Neuronal stem cell (in vitro differentiated cells): ENCODE results near the gene TPO.

Experiments used
- DNase-seq: peaks from one replicate; pipeline ENCODE4 v3.0.0-alpha.2; 2013; ENCODE audit warnings: low spot score
- H2AFZ ChIP-seq: one replicate; pipeline ENCODE4 v1.6.1; 2013; ENCODE audit warnings: mild to moderate bottlenecking, low read length, inconsistent platforms
- H2AK5ac ChIP-seq: 2 replicates; pipeline ENCODE4 v1.6.1; 2013; ENCODE audit warnings: low read depth, mild to moderate bottlenecking, inconsistent platforms, low read length, moderate library complexity, mixed read lengths
- H2BK120ac ChIP-seq: 2 replicates; pipeline ENCODE4 v1.6.1; 2013; ENCODE audit warnings: low read depth, mild to moderate bottlenecking, inconsistent platforms, low read length, moderate library complexity, mixed read lengths
- H2BK12ac ChIP-seq: one replicate; pipeline ENCODE4 v1.6.1; 2013; ENCODE audit warnings: low read length, inconsistent platforms
- H2BK15ac ChIP-seq: 2 replicates; pipeline ENCODE4 v1.6.1; 2013; ENCODE audit warnings: mild to moderate bottlenecking, low read length, inconsistent platforms, mixed read lengths
- H2BK5ac ChIP-seq: one replicate; pipeline ENCODE4 v1.6.1; 2013; ENCODE audit warnings: inconsistent platforms, mild to moderate bottlenecking, low read length, moderate library complexity
- H3K14ac ChIP-seq: one replicate; pipeline ENCODE4 v1.6.1; 2013; ENCODE audit warnings: low read length, inconsistent platforms
- H3K18ac ChIP-seq: 2 replicates; pipeline ENCODE4 v1.6.1; 2013; ENCODE audit warnings: low read length, inconsistent platforms
- H3K23ac ChIP-seq: 2 replicates; pipeline ENCODE4 v1.6.1; 2013; ENCODE audit warnings: low read depth, mild to moderate bottlenecking, mixed read lengths, low read length, inconsistent platforms; ENCODE audit not compliant: poor library complexity
- H3K27ac ChIP-seq: replicated peaks from 3 replicates; pipeline ENCODE4 v1.5.1; 2013; ENCODE audit warnings: low read length, inconsistent platforms
- H3K27me3 ChIP-seq, 3 experiments: 2 replicates each; pipeline ENCODE4 v1.6.1; 2013; ENCODE audit warnings: low read length in 3 of 3, mild to moderate bottlenecking in 2 of 3, inconsistent platforms in 1 of 3, low read depth in 1 of 3, mixed read lengths in 1 of 3, moderate library complexity in 1 of 3; ENCODE audit not compliant: control insufficient read depth in 3 of 3, insufficient read depth in 3 of 3
- H3K36me3 ChIP-seq, 2 donors: replicated peaks in 1 of 2; 2 replicates each; pipeline ENCODE4 v1.6.1; 2013; ENCODE audit warnings: low read length in 2 of 2; ENCODE audit not compliant: control insufficient read depth in 2 of 2, insufficient read depth in 2 of 2
- H3K4ac ChIP-seq: 2 replicates; pipeline ENCODE4 v1.6.1; 2013; ENCODE audit warnings: inconsistent platforms, mild to moderate bottlenecking, low read length, moderate library complexity
- H3K4me1 ChIP-seq, 2 donors: 1 replicate in 1 of 2; 2 replicates in 1 of 2; pipeline ENCODE4 v1.6.1; 2013; ENCODE audit warnings: low read length in 2 of 2, low read depth in 1 of 2; ENCODE audit not compliant: control insufficient read depth in 2 of 2, insufficient read depth in 1 of 2
- H3K4me2 ChIP-seq: one replicate; pipeline ENCODE4 v1.6.1; 2013; ENCODE audit warnings: mild to moderate bottlenecking, low read length, inconsistent platforms; ENCODE audit not compliant: insufficient read depth, poor library complexity, severe bottlenecking
- H3K4me3 ChIP-seq, 2 donors: 2 replicates each; pipeline ENCODE4 v1.5.1; 2013; ENCODE audit warnings: low read length in 2 of 2, mild to moderate bottlenecking in 2 of 2, inconsistent platforms in 1 of 2, moderate library complexity in 1 of 2
- H3K79me1 ChIP-seq: one replicate; pipeline ENCODE4 v1.6.1; 2013; ENCODE audit warnings: low read depth, mild to moderate bottlenecking, inconsistent platforms, low read length, moderate library complexity
- H3K9ac ChIP-seq: one replicate; pipeline ENCODE4 v1.6.1; 2013; ENCODE audit warnings: mild to moderate bottlenecking, low read depth, low read length, inconsistent platforms; ENCODE audit not compliant: poor library complexity
- H3K9me3 ChIP-seq, 2 donors: replicated peaks in 1 of 2; 2 replicates each; pipeline versions ENCODE3 to v1.6.1; 2013; ENCODE audit warnings: low read length in 2 of 2, mild to moderate bottlenecking in 2 of 2, inconsistent platforms in 1 of 2, low read depth in 1 of 2, mixed read lengths in 1 of 2, moderate library complexity in 1 of 2; ENCODE audit not compliant: control insufficient read depth in 2 of 2, insufficient read depth in 1 of 2
- H4K8ac ChIP-seq: one replicate; pipeline ENCODE4 v1.6.1; 2013; ENCODE audit warnings: low read depth, mild to moderate bottlenecking, inconsistent platforms, low read length, moderate library complexity
- H4K91ac ChIP-seq: one replicate; pipeline ENCODE4 v1.6.1; 2013; ENCODE audit warnings: low read length, low read depth, mild to moderate bottlenecking, inconsistent platforms; ENCODE audit not compliant: poor library complexity
- WGBS, 2 donors: extraction: QIAGEN DNeasy Blood & Tissue Kit; methylation state at CpG; one replicate each; pipeline ENCODE4 v1.1.7; 2013; ENCODE audit warnings: missing lambda C conversion rate in 2 of 2, mixed read lengths in 1 of 2; ENCODE audit not compliant: insufficient read length in 2 of 2, insufficient replicate concordance in 1 of 2; ENCODE audit errors: extremely low coverage in 2 of 2; 5-methylcytosine and 5-hydroxymethylcytosine counted together

TPO gene

GRCh38 chr2:1504311-1504750 lies 91.1 kb downstream of the TPO start:
- Histone ChIP-seq H3K14ac (no peak overlapping the region), H4K91ac (no peak overlapping the region), H3K4ac (no peak overlapping the region), H2AFZ (no peak overlapping the region), H3K79me1 (peaks cover 1% of the 10 kb centered on the region), H3K9ac (peak overlapping the region; percentile 5), H3K4me2 (no peak overlapping the region), H3K4me3 (no peak overlapping the region), H2BK12ac (no peak overlapping the region), H4K8ac (no peak overlapping the region), H3K23ac (no peak overlapping the region), H3K27ac (no peak overlapping the region), H2BK5ac (no peak overlapping the region), H3K4me1 (peaks cover 0 to 2% of the 10 kb centered on the region in 2 donors), H3K9me3 (no peaks in the 10 kb centered on the region), H3K18ac (no peak overlapping the region), H2BK120ac (no peak overlapping the region), H2BK15ac (no peak overlapping the region), H3K27me3 (no peaks in the 10 kb centered on the region), H2AK5ac (no peak overlapping the region), H3K36me3 (no peaks in the 10 kb centered on the region)
- no peak for DNase-seq
- WGBS, 2 donors, result no CpG with 5 or more reads among the region's 10 CpGs

DNA sequence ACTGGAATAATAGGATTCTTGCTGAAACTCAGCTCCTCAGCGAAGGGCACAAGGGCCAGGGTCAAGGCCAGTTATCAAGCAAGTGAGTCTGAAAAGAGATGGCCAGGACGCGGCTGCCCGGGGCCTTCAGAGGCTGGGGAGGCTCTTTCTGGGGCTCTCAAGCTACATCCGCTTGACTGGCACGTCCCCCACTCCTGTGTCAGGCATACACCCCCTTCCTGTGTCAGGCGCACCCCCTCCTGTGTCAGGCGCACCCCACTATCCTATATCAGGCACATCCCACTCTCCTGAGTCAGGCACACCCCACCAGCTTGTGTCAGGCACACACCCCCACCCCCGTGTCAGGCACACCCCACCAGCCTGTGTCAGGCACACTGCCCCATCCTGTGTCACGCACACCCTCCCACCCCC lies 91.8 kb downstream of the TPO start:
- no peak overlapping the region for H2AFZ ChIP-seq
- DNase-seq, result no peak
- no peak overlapping the region for H2AK5ac ChIP-seq

DNA sequence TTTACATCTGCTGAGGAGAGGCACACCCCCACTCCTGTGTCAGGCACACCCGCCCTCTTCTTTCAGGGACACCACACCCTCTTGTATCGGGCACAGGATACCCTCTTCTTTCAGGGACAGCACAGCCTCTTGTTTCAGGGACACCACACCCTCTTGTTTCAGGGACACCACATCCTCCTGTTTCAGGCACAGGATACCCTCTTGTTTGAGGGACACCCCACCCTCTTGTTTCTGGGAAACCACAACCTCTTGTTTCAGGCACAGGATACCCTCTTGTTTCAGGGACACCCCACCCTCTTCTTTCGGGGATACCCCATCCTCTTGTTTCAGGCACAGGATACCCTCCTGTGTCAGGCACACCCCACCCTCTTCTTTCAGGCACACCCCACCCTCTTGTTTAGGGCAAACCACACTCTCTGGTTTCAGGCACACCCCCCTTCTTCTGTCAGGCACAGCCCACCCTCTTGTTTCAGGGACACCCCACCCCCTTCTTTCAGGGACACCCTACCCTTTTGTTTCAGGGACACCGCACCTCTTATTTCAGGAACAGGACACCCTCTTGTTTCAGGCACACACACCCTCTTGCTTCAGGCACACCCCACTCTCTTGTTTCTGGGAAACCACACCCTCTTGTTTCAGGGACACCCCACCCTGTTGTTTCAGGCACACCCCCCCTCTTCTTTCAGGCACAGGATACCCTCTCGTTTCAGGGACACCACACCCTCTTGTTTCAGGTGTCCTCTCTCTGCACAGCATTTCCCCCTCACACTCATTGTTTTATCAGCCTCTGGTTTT lies 96.2 kb downstream of the TPO start:
- H2BK5ac ChIP-seq, result no peak overlapping the region
- peaks cover 0 to 4% of the 10 kb centered on the region in 2 donors for H3K4me1 ChIP-seq
- peak overlapping the region in 1 of 2 donors; percentile 62 for H3K4me3 ChIP-seq
- H3K79me1 ChIP-seq, result no peaks in the 10 kb centered on the region
- H3K14ac ChIP-seq, result no peak overlapping the region
- H3K9me3 ChIP-seq, result no peaks in the 10 kb centered on the region
- H4K8ac ChIP-seq, result no peak overlapping the region
- no peak for DNase-seq
- no peak overlapping the region for H2BK120ac ChIP-seq
- H4K91ac ChIP-seq, result no peak overlapping the region
- H2AFZ ChIP-seq, result no peak overlapping the region
- no peak overlapping the region for H3K18ac ChIP-seq
- H3K4me2 ChIP-seq, result no peak overlapping the region
- no peak overlapping the region for H2AK5ac ChIP-seq
- no peaks in the 10 kb centered on the region for H3K36me3 ChIP-seq
- H3K4ac ChIP-seq, result no peak overlapping the region
- H3K27ac ChIP-seq, result no peak overlapping the region
- H2BK15ac ChIP-seq, result no peak overlapping the region
- H3K9ac ChIP-seq, result no peak overlapping the region
- H3K23ac ChIP-seq, result no peak overlapping the region
- no CpG with 5 or more reads among the region's 5 CpGs for WGBS, 2 donors
- H3K27me3 ChIP-seq, result no peaks in the 10 kb centered on the region
- no peak overlapping the region for H2BK12ac ChIP-seq

More for the DNA sequence above, 91.8 kb downstream of the TPO start:
- H3K23ac ChIP-seq, result no peak overlapping the region
- H3K36me3 ChIP-seq, result no peaks in the 10 kb centered on the region
- no peak overlapping the region for H3K14ac ChIP-seq
- no peak overlapping the region for H2BK15ac ChIP-seq
- no peak overlapping the region for H3K9ac ChIP-seq
- H3K4ac ChIP-seq, result no peak overlapping the region
- no peak overlapping the region for H2BK12ac ChIP-seq
- WGBS, 2 donors, result no CpG with 5 or more reads among the region's 10 CpGs
- no peak overlapping the region for H2BK5ac ChIP-seq
- no peak overlapping the region for H4K8ac ChIP-seq
- H4K91ac ChIP-seq, result no peak overlapping the region
- H3K4me1 ChIP-seq, result peaks cover 0 to 4% of the 10 kb centered on the region in 2 donors
- peaks cover 1% of the 10 kb centered on the region for H3K79me1 ChIP-seq
- H3K18ac ChIP-seq, result no peak overlapping the region
- no peaks in the 10 kb centered on the region for H3K9me3 ChIP-seq
- no peak overlapping the region for H2BK120ac ChIP-seq
- no peak overlapping the region for H3K4me3 ChIP-seq
- H3K27ac ChIP-seq, result no peak overlapping the region
- H3K27me3 ChIP-seq, result no peaks in the 10 kb centered on the region
- no peak overlapping the region for H3K4me2 ChIP-seq

DNA sequence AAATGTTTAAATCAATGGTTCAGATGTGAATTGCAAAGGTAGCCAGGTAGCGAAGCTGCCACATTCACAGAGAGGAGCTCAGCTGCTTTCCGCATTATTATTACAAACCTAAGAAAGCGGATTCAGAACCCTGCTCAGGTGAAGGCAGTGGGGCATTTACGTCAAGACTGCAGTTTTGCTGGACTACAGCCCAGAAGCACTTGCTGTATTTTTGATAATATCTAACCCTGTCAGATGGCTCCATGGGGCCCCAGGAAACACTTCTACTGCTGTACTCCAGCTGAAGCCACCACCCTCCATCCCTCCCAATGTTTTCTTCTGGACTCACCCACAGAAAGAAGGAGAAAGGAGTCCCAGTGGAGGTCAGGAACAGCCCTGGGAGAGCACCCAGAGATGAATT lies 96.9 kb downstream of the TPO start:
- peaks cover 0 to 4% of the 10 kb centered on the region in 2 donors for H3K4me1 ChIP-seq
- WGBS, 2 donors, result no CpG with 5 or more reads among the region's 4 CpGs
- no peak overlapping the region for H3K27ac ChIP-seq
- peak overlapping the region; percentile 14 for H3K18ac ChIP-seq
- H3K4ac ChIP-seq, result no peak overlapping the region
- H2AK5ac ChIP-seq, result no peak overlapping the region
- H2BK12ac ChIP-seq, result no peak overlapping the region
- H4K8ac ChIP-seq, result no peak overlapping the region
- H2BK5ac ChIP-seq, result no peak overlapping the region
- DNase-seq, result no peak
- no peaks in the 10 kb centered on the region for H3K36me3 ChIP-seq
- no peak overlapping the region for H4K91ac ChIP-seq
- H3K23ac ChIP-seq, result no peak overlapping the region
- no peaks in the 10 kb centered on the region for H3K79me1 ChIP-seq
- no peak overlapping the region for H2BK120ac ChIP-seq
- H3K27me3 ChIP-seq, result no peaks in the 10 kb centered on the region
- no peak overlapping the region for H3K4me2 ChIP-seq
- H3K4me3 ChIP-seq, result no peak overlapping the region
- no peak overlapping the region for H2BK15ac ChIP-seq
- H3K9me3 ChIP-seq, result no peaks in the 10 kb centered on the region
- no peak overlapping the region for H2AFZ ChIP-seq
- no peak overlapping the region for H3K14ac ChIP-seq
- no peak overlapping the region for H3K9ac ChIP-seq
